ENCODE measurements around the gene PCSK7. TPM values are rescaled to one million over a fixed set of nuclear protein-coding genes. Genes with fewer than 3 reads are reported as not detected.

PCSK7 gene
- total and polyA plus RNA-seq, 2 of the 4 experiments (the other 2 are of a cell fraction) = 35.8 to 54.3 TPM

GRCh38 chr11:117182551-117182935 is 49.3 kb downstream of the PCSK7 start:
- Histone ChIP-seq H3K4ac (ENCODE audit: low read depth, low read length) (no peak overlapping the region), H3K27ac (ENCODE audit: insufficient read depth, low read length) (no peak overlapping the region), H3K9me1 (ENCODE audit: insufficient read depth, low read length) (peaks cover 8% of the 10 kb centered on the region), H3K9ac (ENCODE audit: low read depth, low read length) (no peak overlapping the region), H3K79me1 (ENCODE audit: low read depth in 1 of 2, low read length in 2 of 2) (peaks cover 21 to 31% of the 10 kb centered on the region in 2 experiments), H3K14ac (replicated peaks; ENCODE audit: low read depth, low read length) (no peak overlapping the region), H3K27me3 (ENCODE audit: control insufficient read depth, insufficient read depth, low read length) (no peaks in the 10 kb centered on the region), H4K5ac (ENCODE audit: low read depth, low read length) (no peak overlapping the region), H3K18ac (ENCODE audit: low read depth, low read length) (no peak overlapping the region), H2BK15ac (ENCODE audit: low read depth, low read length) (no peak overlapping the region), H2BK5ac (ENCODE audit: low read depth, low read length, poor library complexity, severe bottlenecking) (no peak overlapping the region), H3K4me2 (ENCODE audit: low read depth, low read length) (no peak overlapping the region), H4K91ac (ENCODE audit: insufficient read depth, low read depth, low read length) (no peak overlapping the region), H3K23ac (ENCODE audit: low read depth, low read length) (no peak overlapping the region), H2AK9ac (replicated peaks; ENCODE audit: low read depth, low read length, poor library complexity) (peak overlapping the region; percentile 5), H3K36me3 (ENCODE audit: control insufficient read depth, insufficient read depth, low read length) (peaks cover 34% of the 10 kb centered on the region), H3K4me3 (ENCODE audit: insufficient read depth, low read depth, low read length) (no peak overlapping the region), H4K20me1 (ENCODE audit: insufficient read depth, low read length) (no peaks in the 10 kb centered on the region; the same call in 1 of the 2 replicates), H2AFZ (replicated peaks; ENCODE audit: low read length, poor library complexity) (no peak overlapping the region), H2BK120ac (ENCODE audit: low read depth, low read length) (no peak overlapping the region), H4K8ac (ENCODE audit: low read depth in 2 of 2, low read length in 2 of 2) (no peak overlapping the region), H3K9me3 (ENCODE audit: control insufficient read depth, insufficient read depth, low read length) (no peaks in the 10 kb centered on the region), H2BK20ac (ENCODE audit: low read depth, low read length) (no peak overlapping the region), H2AK5ac (ENCODE audit: low read depth, low read length) (no peak overlapping the region), H3K56ac (ENCODE audit: extremely low read depth, insufficient read depth, low read length) (no peak overlapping the region), H3K4me1 (ENCODE audit: control insufficient read depth, insufficient read depth, low read length) (peaks cover 13% of the 10 kb centered on the region)
- WGBS, 2 experiments (ENCODE audit: extremely low coverage in 2 of 2, insufficient read length in 1 of 2) = 100% methylated on average over 1 of the region's 10 CpGs; no CpG with 5 or more reads in 1 of the 2 experiments
- no TSS peak for BruUV-seq (replicated peaks)
- ChIA-PET CTCF (no interaction called here), POLR2A (ENCODE audit: unreplicated experiment) (no interaction called here)
- DNase-seq = no peak
- TF ChIP-seq FOS (IDR thresholded peaks at IDR 0.05; ENCODE audit: low read depth, low read length) = no peak
- TF ChIP-seq SMC3 (IDR thresholded peaks at IDR 0.05; ENCODE audit: low read depth, low read length) = no peak
- TF ChIP-seq CEBPB (IDR thresholded peaks at IDR 0.05; ENCODE audit: low read depth, low read length) = no peak
- no peak for TF ChIP-seq NFE2L2 (IDR thresholded peaks at IDR 0.05; ENCODE audit: low read depth, low read length)
- no peak for TF ChIP-seq BHLHE40 (IDR thresholded peaks at IDR 0.05; ENCODE audit: low read depth, low read length)
- TF ChIP-seq CHD1 (IDR thresholded peaks at IDR 0.05; ENCODE audit: low read depth, low read length) = no peak
- TF ChIP-seq MAZ (IDR thresholded peaks at IDR 0.05; ENCODE audit: borderline replicate concordance, low read depth, low read length) = no peak
- no peak for TF ChIP-seq POLR2A (IDR thresholded peaks at IDR 0.05; ENCODE audit: low read depth, low read length)
- no peak for TF ChIP-seq ELK1 (IDR thresholded peaks at IDR 0.05; ENCODE audit: borderline replicate concordance, low read depth, low read length)
- no peak for TF ChIP-seq CTCF (conservative IDR thresholded peaks at IDR 0.05; ENCODE audit: low read depth, low read length)
- TF ChIP-seq MXI1 (IDR thresholded peaks at IDR 0.05; ENCODE audit: borderline replicate concordance, low read depth, low read length) = no peak
- no peak for TF ChIP-seq MAFK (IDR thresholded peaks at IDR 0.05; ENCODE audit: low read depth, low read length)
- dilution Hi-C loops (cut with HindIII; ENCODE audit: low sequenced_read_pairs, unreplicated experiment) (no loop called here), in situ Hi-C loops (cut with MboI; ENCODE audit: low sequenced_read_pairs) (no loop called here), intact Hi-C loops (cut with micrococcal nuclease) (no loop called here)
- ATAC-seq (ENCODE audit: low read depth) = no peak
